SK-N-SH (cell line): ENCODE data around the gene OGG1. TPM values are rescaled to one million over a fixed set of nuclear protein-coding genes. Genes with fewer than 3 reads are reported as not detected.

ENCODE experiments used
- CTCF ChIA-PET: fragments of 300-600, 350-600 bp; formaldehyde crosslinking; extraction: SDS; loops from one replicate; lab custom pipeline; 2021; lab: Yijun Ruan, JAX
- POLR2A ChIA-PET: fragments of 350-600 bp; sonication (Branson Sonifier 250); formaldehyde crosslinking; extraction: SDS; loops from one replicate; lab custom pipeline; 2020; ENCODE audit warnings: antibody characterized with exemption, inconsistent platforms; lab: Yijun Ruan, JAX
- DNase-seq: peaks from one replicate; pipeline ENCODE4 v3.0.0; 2012
- H2AFZ ChIP-seq: fragments of 200-600 bp; sonication (generic); 2 replicates; pipeline ENCODE4 v1.8.1; 2016; ENCODE audit warnings: antibody characterized with exemption, mild to moderate bottlenecking, low read depth
- H3F3A ChIP-seq: fragments of 200-600 bp; sonication (generic); replicated peaks from 2 replicates; pipeline ENCODE3; 2016; ENCODE audit warnings: antibody characterized with exemption, mild to moderate bottlenecking; ENCODE audit not compliant: insufficient read depth
- H3K27ac ChIP-seq, 2 experiments: fragments of 200-500 bp in 1 of 2; fragments of 200-600 bp in 1 of 2; sonication (Bioruptor generic) in 1 of 2; sonication (generic), shearing (Covaris generic) in 1 of 2; 2 replicates each; pipeline versions ENCODE4 v1.5.1 to v1.6.1; 2014 to 2016; ENCODE audit warnings: low read depth in 2 of 2, inconsistent platforms in 1 of 2, low read length in 1 of 2, mild to moderate bottlenecking in 1 of 2, mixed read lengths in 1 of 2
- H3K27me3 ChIP-seq: fragments of 200-600 bp; sonication (generic), shearing (Covaris generic); 2 replicates; pipeline ENCODE4 v1.6.1; 2016; ENCODE audit warnings: mixed run types; ENCODE audit not compliant: insufficient read depth
- H3K36me3 ChIP-seq, 2 experiments: fragments of 200-500 bp in 1 of 2; fragments of 200-600 bp in 1 of 2; sonication (Bioruptor generic) in 1 of 2; sonication (generic) in 1 of 2; replicated peaks in 1 of 2; 2 replicates each; pipeline versions ENCODE3 to v1.5.1; 2014 to 2016; ENCODE audit warnings: low read length in 1 of 2, mild to moderate bottlenecking in 1 of 2; ENCODE audit not compliant: insufficient read depth in 2 of 2, control insufficient read depth in 1 of 2
- H3K4me1 ChIP-seq, 2 experiments: fragments of 200-500 bp in 1 of 2; fragments of 200-600 bp in 1 of 2; sonication (Bioruptor generic) in 1 of 2; sonication (generic), shearing (Covaris generic) in 1 of 2; 2 replicates each; pipeline versions ENCODE4 v1.5.1 to v1.6.1; 2014 to 2016; ENCODE audit warnings: low read depth in 1 of 2, low read length in 1 of 2, mixed run types in 1 of 2; ENCODE audit not compliant: insufficient read depth in 2 of 2, control insufficient read depth in 1 of 2
- H3K4me2 ChIP-seq: fragments of 200-600 bp; sonication (generic), shearing (Covaris generic); 2 replicates; pipeline ENCODE4 v1.6.1; 2017; ENCODE audit warnings: mixed run types
- H3K4me3 ChIP-seq, 2 experiments: fragments of 200-500 bp in 1 of 2; fragments of 200-600 bp in 1 of 2; sonication (Bioruptor generic) in 1 of 2; sonication (generic), shearing (Covaris generic) in 1 of 2; 2 replicates each; pipeline versions ENCODE4 v1.5.1 to v1.8.1; 2014 to 2016; ENCODE audit warnings: low read depth in 2 of 2, inconsistent platforms in 1 of 2, low read length in 1 of 2, mild to moderate bottlenecking in 1 of 2, mixed read lengths in 1 of 2, moderate library complexity in 1 of 2
- H3K79me2 ChIP-seq: fragments of 200-600 bp; sonication (generic); 2 replicates; pipeline ENCODE4 v1.8.1; 2017; ENCODE audit warnings: mild to moderate bottlenecking; ENCODE audit not compliant: insufficient read depth
- H3K9ac ChIP-seq: fragments of 200-600 bp; sonication (generic); 2 replicates; pipeline ENCODE4 v1.6.1; 2017; ENCODE audit warnings: mixed run types
- H3K9me2 ChIP-seq: fragments of 200-600 bp; sonication (generic); 2 replicates; pipeline ENCODE4 v1.6.1; 2017; ENCODE audit warnings: mixed run types
- H3K9me3 ChIP-seq: fragments of 200-600 bp; sonication (generic); 2 replicates; pipeline ENCODE4 v1.6.1; 2017; ENCODE audit warnings: mixed run types, mild to moderate bottlenecking, moderate library complexity
- H4K20me1 ChIP-seq: fragments of 200-600 bp; sonication (generic); 2 replicates; pipeline ENCODE4 v1.6.1; 2017; ENCODE audit warnings: mild to moderate bottlenecking, mixed run types; ENCODE audit not compliant: insufficient read depth
- CHD2 ChIP-seq: fragments of 150-350 bp; IDR thresholded peaks from 2 replicates; pipeline ENCODE4 v1.6.1; 2018; ENCODE audit warnings: low read length; ENCODE audit not compliant: partially characterized antibody
- GABPA ChIP-seq: IDR thresholded peaks from 2 replicates; pipeline ENCODE4 v1.4.0; 2012; ENCODE audit warnings: low read depth, mild to moderate bottlenecking
- JUND ChIP-seq: IDR thresholded peaks from 2 replicates; pipeline ENCODE4 v1.4.0; 2012
- PBX3 ChIP-seq: IDR thresholded peaks from 2 replicates; pipeline ENCODE4; 2012
- POLR2AphosphoS5 ChIP-seq: IDR thresholded peaks from 2 replicates; pipeline ENCODE4 v1.6.1; 2012; ENCODE audit warnings: low read depth, low read length
- REST ChIP-seq: IDR thresholded peaks from 2 replicates; pipeline ENCODE4 v1.6.1; 2012; ENCODE audit warnings: mild to moderate bottlenecking, low read depth, low read length, moderate library complexity
- SIN3A ChIP-seq: IDR thresholded peaks from 2 replicates; pipeline ENCODE4 v1.6.1; 2012; ENCODE audit warnings: low read depth, mild to moderate bottlenecking, low read length, moderate library complexity, borderline replicate concordance
- ZBTB33 ChIP-seq: IDR thresholded peaks from 2 replicates; pipeline ENCODE4 v1.4.0; 2012; ENCODE audit warnings: low read depth, borderline replicate concordance
- WGBS: methylation state at CpG from one replicate; pipeline ENCODE4 v1.1.6; 2017; ENCODE audit warnings: low lambda C conversion rate; 5-methylcytosine and 5-hydroxymethylcytosine counted together
- polyA plus RNA-seq, 3 experiments: library from polyadenylated mRNA; depleted of rRNA; stranded (reverse); fragments of >200 nt; gene quantifications; 2 replicates each; pipeline ENCODE4 v1.2.3, GENCODE V29; 2012
- TF ChIP-seq, protein P1 (sequence below): fragments of 150-350 bp; IDR thresholded peaks from 2 replicates; pipeline ENCODE4 v1.6.1; 2017; ENCODE audit warnings: antibody characterized with exemption, low read length, low read depth, borderline replicate concordance
- TF ChIP-seq, protein P2 (sequence below): IDR thresholded peaks from 2 replicates; pipeline ENCODE4 v1.4.0; 2012; ENCODE audit warnings: low read depth

OGG1 gene
- polyA plus RNA-seq, 1 of the 3 experiments (the other 2 are of a cell fraction), result 26.8 TPM

DNA sequence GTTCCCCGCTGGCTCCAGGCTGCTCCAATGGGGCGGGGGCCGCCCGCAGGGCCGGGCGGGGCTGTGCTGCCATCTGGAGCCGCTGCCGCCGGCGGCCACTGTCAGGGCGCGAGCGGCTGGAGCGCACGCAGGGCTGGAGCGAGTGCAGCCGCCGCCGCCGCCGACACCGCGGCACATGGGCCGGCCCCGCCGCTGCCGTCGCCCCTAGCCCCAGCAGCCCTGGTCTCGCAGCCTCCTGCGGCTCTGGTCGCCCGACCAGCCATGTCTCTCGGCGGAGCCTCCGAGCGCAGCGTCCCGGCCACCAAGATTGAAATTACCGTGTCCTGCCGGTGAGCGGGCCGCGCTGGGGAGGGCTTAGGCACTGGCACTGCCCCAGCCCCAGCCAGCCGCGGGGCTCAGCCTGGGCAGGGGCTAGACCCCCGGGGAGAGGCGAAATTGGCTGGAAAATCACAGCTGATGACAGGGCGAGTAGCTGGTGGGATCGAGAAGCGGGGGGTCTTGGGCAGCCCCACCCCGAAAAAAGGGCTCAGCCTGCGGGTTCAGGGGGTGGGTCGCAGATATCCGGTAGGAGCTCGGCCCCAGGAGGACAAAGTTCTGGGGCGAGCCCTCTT, 45.9 kb upstream of the OGG1 start, which contains the start of gene CPNE9 (continued):
- no peak for TF ChIP-seq CHD2
- TF ChIP-seq, protein P1, sequence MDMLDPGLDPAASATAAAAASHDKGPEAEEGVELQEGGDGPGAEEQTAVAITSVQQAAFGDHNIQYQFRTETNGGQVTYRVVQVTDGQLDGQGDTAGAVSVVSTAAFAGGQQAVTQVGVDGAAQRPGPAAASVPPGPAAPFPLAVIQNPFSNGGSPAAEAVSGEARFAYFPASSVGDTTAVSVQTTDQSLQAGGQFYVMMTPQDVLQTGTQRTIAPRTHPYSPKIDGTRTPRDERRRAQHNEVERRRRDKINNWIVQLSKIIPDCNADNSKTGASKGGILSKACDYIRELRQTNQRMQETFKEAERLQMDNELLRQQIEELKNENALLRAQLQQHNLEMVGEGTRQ, result no peak

DNA sequence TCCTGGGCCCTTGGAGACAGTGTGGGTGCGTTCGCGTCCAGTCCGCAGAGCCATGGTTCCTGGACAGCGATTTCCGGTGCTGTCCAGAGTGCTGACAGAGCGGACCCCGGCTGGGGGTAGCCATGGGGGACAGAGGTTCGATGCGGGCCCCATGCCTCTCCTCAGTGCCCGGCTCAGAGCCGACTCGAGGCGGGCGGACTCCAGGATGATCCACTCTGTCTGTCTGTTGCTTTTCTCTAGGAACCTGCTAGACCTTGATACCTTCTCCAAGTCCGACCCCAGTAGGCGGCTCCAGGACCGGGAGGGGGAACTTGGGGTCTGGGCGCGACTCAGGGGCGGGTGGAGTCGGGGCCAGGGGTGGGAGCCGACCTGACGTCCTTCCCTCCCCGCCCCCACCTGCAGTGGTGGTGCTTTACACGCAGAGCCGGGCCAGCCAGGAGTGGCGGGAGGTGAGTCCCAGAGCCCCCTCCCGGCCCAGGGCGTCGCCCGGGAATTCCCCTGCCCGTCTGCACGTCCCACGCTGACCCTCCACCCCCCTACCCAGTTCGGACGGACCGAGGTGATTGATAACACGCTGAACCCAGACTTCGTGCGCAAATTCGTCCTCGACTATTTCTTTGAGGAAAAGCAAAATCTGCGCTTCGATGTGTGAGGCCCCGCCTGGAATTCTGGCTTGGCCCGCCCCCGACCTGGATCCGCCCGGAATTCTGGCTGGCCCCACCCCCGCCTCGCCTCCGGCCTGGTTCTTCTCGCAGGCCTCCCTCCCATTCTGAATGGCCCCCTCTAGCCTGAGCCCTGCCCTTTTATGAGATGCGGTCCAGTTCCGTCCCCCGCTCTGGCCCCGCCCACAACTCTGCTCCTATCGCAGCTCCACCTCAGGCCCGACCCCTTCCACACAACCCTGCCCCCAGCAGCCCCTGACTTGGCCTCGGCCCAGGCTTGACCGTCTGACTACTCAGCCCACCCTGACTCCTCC, 45.1 kb upstream of the OGG1 start:
- POLR2A ChIA-PET, result interaction anchor here (0.5 to 1.0 kb wide), 2 partner anchors 45 to 58 kb away, joined by 3 to 4 read pairs; no protein-coding TSS in a partner anchor
- Histone ChIP-seq H3K27me3 (no peaks in the 10 kb centered on the region), H3K27ac (no peak overlapping the region), H3K4me1 (peaks cover 0 to 13% of the 10 kb centered on the region in 2 experiments; a peak in 1 of 4 replicates), H3K9me2 (no peaks in the 10 kb centered on the region), H2AFZ (no peak overlapping the region), H3K9me3 (no peaks in the 10 kb centered on the region), H4K20me1 (no peaks in the 10 kb centered on the region), H3F3A (no peaks in the 10 kb centered on the region), H3K9ac (no peak overlapping the region), H3K79me2 (no peaks in the 10 kb centered on the region), H3K36me3 (peaks cover 0 to 9% of the 10 kb centered on the region in 2 experiments), H3K4me2 (peak overlapping the region; percentile 78), H3K4me3 (peak overlapping the region; percentile 43 to 52; a peak in 3 of 4 replicates)
- WGBS, result 6% methylated on average over 34 of the region's 62 CpGs
- DNase-seq, result peak; percentile 95
- no peak for TF ChIP-seq ZBTB33
- no peak for TF ChIP-seq PBX3
- TF ChIP-seq REST, result peak; percentile 99
- TF ChIP-seq POLR2AphosphoS5, result no peak
- no peak for TF ChIP-seq JUND
- TF ChIP-seq SIN3A, result peak; percentile 91
- TF ChIP-seq, protein P2, sequence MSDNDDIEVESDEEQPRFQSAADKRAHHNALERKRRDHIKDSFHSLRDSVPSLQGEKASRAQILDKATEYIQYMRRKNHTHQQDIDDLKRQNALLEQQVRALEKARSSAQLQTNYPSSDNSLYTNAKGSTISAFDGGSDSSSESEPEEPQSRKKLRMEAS, result peak; percentile 50; the same call in 1 of the 2 replicates
- TF ChIP-seq GABPA, result peak; percentile 57
- CTCF ChIA-PET, result interaction anchor here (0.6 kb wide), 1 partner anchor 13 kb away, joined by 3 read pairs; no protein-coding TSS in a partner anchor
